MCF 10A (cell line): ENCODE data around the gene MORC1. TPM values are rescaled to one million over a fixed set of nuclear protein-coding genes. Genes with fewer than 3 reads are reported as not detected.

Experiments
- BruUV-seq: library from RNA; stranded (reverse); fragments of 400-500 nt; replicated peaks from 2 replicates; lab custom pipeline; 2021; lab: Mats Ljungman, UMichigan
- CTCF ChIA-PET: fragments of 300-600 bp; sonication (Branson Sonifier 250); formaldehyde crosslinking; extraction: SDS; loops from one replicate; lab custom pipeline; 2021; ENCODE audit warnings: antibody characterized with exemption, inconsistent platforms; lab: Yijun Ruan, JAX
- POLR2A ChIA-PET: fragments of 300-600, 350-650 bp; sonication (Branson Sonifier 250); formaldehyde crosslinking; extraction: SDS; loops from one replicate; lab custom pipeline; 2020; ENCODE audit warnings: antibody characterized with exemption, inconsistent platforms; lab: Yijun Ruan, JAX
- DNase-seq: peaks from one replicate; pipeline ENCODE4 v3.0.0-alpha.2; 2018; ENCODE audit not compliant: unreplicated experiment
- H3K27ac Mint-ChIP-seq: one replicate; pipeline ENCODE4 v1.8.0; 2022; ENCODE audit warnings: mild to moderate bottlenecking, low read depth, mixed read lengths; ENCODE audit not compliant: unreplicated experiment
- H3K27me3 Mint-ChIP-seq: one replicate; pipeline ENCODE4 v1.8.0; 2022; ENCODE audit warnings: mixed read lengths; ENCODE audit not compliant: insufficient read depth, unreplicated experiment
- H3K36me3 Mint-ChIP-seq: one replicate; pipeline ENCODE4 v1.8.0; 2022; ENCODE audit warnings: mild to moderate bottlenecking, moderate library complexity, mixed read lengths; ENCODE audit not compliant: insufficient read depth, unreplicated experiment
- H3K4me1 Mint-ChIP-seq: one replicate; pipeline ENCODE4 v1.8.0; 2022; ENCODE audit warnings: mixed read lengths; ENCODE audit not compliant: insufficient read depth, unreplicated experiment
- H3K4me3 Mint-ChIP-seq: one replicate; pipeline ENCODE4 v1.8.0; 2022; ENCODE audit warnings: mild to moderate bottlenecking, moderate library complexity, mixed read lengths; ENCODE audit not compliant: unreplicated experiment
- H3K9me3 Mint-ChIP-seq: one replicate; pipeline ENCODE4 v1.8.0; 2022; ENCODE audit warnings: mixed read lengths; ENCODE audit not compliant: unreplicated experiment
- intact Hi-C: fragments of 100-400 bp; cut with micrococcal nuclease; formaldehyde crosslinking; loops from 2 replicates; pipeline ENCODE4 v1.14.1; 2022
- total RNA-seq: library from RNA; stranded (reverse); gene quantifications from 2 replicates; pipeline ENCODE4 v1.2.3, GENCODE V29; 2022
- TF ChIP-seq, protein P1 (sequence below): fragments of 200-600 bp; IDR thresholded peaks from one replicate; pipeline ENCODE4 v1.8.0; 2022; ENCODE audit warnings: antibody characterized with exemption, mild to moderate bottlenecking; ENCODE audit not compliant: unreplicated experiment

The MORC1 gene
- total RNA-seq, 1 experiment from 2014 or later: not detected

DNA sequence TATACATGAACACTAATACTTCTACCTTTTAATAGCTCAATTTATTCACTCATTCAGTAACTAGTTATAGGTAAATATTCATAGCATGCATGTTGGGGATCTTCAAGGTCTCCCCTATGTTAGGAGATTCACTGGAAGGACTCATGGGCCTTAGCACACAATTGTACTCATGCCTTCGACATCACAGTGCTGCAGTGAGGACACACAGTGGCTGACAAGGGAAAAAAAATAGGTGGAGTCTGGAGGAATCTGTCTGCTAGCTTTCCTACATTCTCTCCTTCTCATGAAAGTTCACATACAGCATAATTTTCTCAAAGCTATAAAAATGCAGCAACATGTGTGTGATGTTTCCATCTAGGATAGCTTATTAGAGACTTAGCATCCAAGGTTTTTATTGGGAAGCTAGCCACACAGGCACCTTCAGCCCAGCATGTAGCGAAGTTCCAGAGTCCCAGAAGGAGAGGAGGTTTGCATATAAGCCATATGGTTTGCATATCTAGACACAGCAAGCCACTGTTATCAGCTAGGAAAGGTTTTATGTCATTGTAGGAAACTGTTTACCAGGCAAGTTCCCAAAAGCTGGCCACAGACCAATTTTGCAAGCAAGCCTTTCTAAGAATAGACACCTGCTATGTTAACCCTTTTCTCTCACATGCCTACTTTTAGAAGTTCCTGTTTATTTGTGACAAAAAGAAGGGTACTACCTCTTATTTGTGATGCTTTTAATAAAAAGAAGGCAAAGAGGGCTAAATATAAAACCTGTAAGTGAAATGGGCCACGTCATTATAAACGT is 46.4 kb downstream of the MORC1 start:
- ChIA-PET CTCF (interaction anchor here (0.6 to 3.0 kb wide), 13 partner anchors 10 to 409 kb away, joined by 3 to 20 read pairs (median 4); no protein-coding TSS in a partner anchor), POLR2A (interaction anchor here (0.6 kb wide), 1 partner anchor 117 kb away, joined by 5 read pairs; no protein-coding TSS in a partner anchor)
- intact Hi-C loops: no loop called here
- DNase-seq: peak; percentile 13
- Mint-ChIP-seq H3K9me3 (no peaks in the 10 kb centered on the region), H3K36me3 (peaks cover 6% of the 10 kb centered on the region), H3K4me1 (no peaks in the 10 kb centered on the region), H3K27ac (no peak overlapping the region), H3K27me3 (no peaks in the 10 kb centered on the region), H3K4me3 (no peak overlapping the region)
- BruUV-seq: no TSS peak
- TF ChIP-seq, protein P1, sequence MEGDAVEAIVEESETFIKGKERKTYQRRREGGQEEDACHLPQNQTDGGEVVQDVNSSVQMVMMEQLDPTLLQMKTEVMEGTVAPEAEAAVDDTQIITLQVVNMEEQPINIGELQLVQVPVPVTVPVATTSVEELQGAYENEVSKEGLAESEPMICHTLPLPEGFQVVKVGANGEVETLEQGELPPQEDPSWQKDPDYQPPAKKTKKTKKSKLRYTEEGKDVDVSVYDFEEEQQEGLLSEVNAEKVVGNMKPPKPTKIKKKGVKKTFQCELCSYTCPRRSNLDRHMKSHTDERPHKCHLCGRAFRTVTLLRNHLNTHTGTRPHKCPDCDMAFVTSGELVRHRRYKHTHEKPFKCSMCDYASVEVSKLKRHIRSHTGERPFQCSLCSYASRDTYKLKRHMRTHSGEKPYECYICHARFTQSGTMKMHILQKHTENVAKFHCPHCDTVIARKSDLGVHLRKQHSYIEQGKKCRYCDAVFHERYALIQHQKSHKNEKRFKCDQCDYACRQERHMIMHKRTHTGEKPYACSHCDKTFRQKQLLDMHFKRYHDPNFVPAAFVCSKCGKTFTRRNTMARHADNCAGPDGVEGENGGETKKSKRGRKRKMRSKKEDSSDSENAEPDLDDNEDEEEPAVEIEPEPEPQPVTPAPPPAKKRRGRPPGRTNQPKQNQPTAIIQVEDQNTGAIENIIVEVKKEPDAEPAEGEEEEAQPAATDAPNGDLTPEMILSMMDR: no peak

- Mint-ChIP-seq H3K36me3 (peaks cover 6% of the 10 kb centered on the region), H3K27me3 (no peaks in the 10 kb centered on the region), H3K4me1 (no peaks in the 10 kb centered on the region), H3K4me3 (no peak overlapping the region), H3K27ac (no peak overlapping the region), H3K9me3 (no peaks in the 10 kb centered on the region)
- intact Hi-C loops: no loop called here
- TF ChIP-seq, protein P1: no peak
- BruUV-seq: no TSS peak
- no peak for DNase-seq
- ChIA-PET CTCF (interaction anchor here (1.8 to 3.0 kb wide), 3 partner anchors 12 to 46 kb away, joined by 8 to 20 read pairs (median 16); no protein-coding TSS in a partner anchor), POLR2A (no interaction called here)
These were observed 47.7 kb downstream of the MORC1 start for GRCh38 chr3:109070211-109070610.

- peaks cover under 1% of the 10 kb centered on the region for H3K4me1 Mint-ChIP-seq
- peaks cover 3% of the 10 kb centered on the region for H3K27me3 Mint-ChIP-seq
- TF ChIP-seq, protein P1: no peak
- POLR2A ChIA-PET: no interaction called here
- CTCF ChIA-PET: no interaction called here
- no peak overlapping the region for H3K4me3 Mint-ChIP-seq
- intact Hi-C loops: no loop called here
- no peaks in the 10 kb centered on the region for H3K9me3 Mint-ChIP-seq
- no peak for DNase-seq
- no TSS peak for BruUV-seq
- no peaks in the 10 kb centered on the region for H3K36me3 Mint-ChIP-seq
- no peak overlapping the region for H3K27ac Mint-ChIP-seq
These were observed 51.1 kb downstream of the MORC1 start for GRCh38 chr3:109066864-109067263.

- H3K4me1 Mint-ChIP-seq: peaks cover 6% of the 10 kb centered on the region
- no TSS peak for BruUV-seq
- H3K36me3 Mint-ChIP-seq: no peaks in the 10 kb centered on the region
- H3K4me3 Mint-ChIP-seq: no peak overlapping the region
- CTCF ChIA-PET: interaction anchor here (1.0 to 1.4 kb wide), 3 partner anchors 8 to 144 kb away, joined by 3 to 5 read pairs (median 3); no protein-coding TSS in a partner anchor
- POLR2A ChIA-PET: no interaction called here
- DNase-seq: no peak
- TF ChIP-seq, protein P1: no peak
- H3K27me3 Mint-ChIP-seq: peaks cover 11% of the 10 kb centered on the region
- H3K27ac Mint-ChIP-seq: no peak overlapping the region
- no peaks in the 10 kb centered on the region for H3K9me3 Mint-ChIP-seq
- intact Hi-C loops: loop anchor here (10.0 kb wide), 1 partner anchor 166 kb away; no protein-coding TSS in a partner anchor
These were observed 58.7 kb downstream of the MORC1 start for GRCh38 chr3:109059264-109059663.
